Caco-2 (cell line): ENCODE results near the gene THSD7A. TPM values are rescaled to one million over a fixed set of nuclear protein-coding genes. Genes with fewer than 3 reads are reported as not detected.

Experiments used
- BruUV-seq: library from RNA; stranded (reverse); fragments of 400-500 nt; replicated peaks from 2 replicates; lab custom pipeline; 2021; lab: Mats Ljungman, UMichigan
- CTCF ChIA-PET: fragments of 300-600 bp; sonication (Branson Sonifier 250); formaldehyde crosslinking; loops from one replicate; lab custom pipeline; 2022; ENCODE audit warnings: antibody characterized with exemption; lab: Charles Lee
- POLR2A ChIA-PET: fragments of 300-600 bp; sonication (Branson Sonifier 250); formaldehyde crosslinking; loops from one replicate; lab custom pipeline; 2022; ENCODE audit warnings: antibody characterized with exemption; lab: Charles Lee
- DNase-seq, 2 experiments: peaks; one replicate each; pipeline versions ENCODE4 v3.0.0 to v3.0.0-alpha.2; 2020 to 2022
- H3K27me3 ChIP-seq: replicated peaks from 2 replicates; pipeline ENCODE4 v1.6.0; 2011; ENCODE audit warnings: low read length; ENCODE audit not compliant: control insufficient read depth, insufficient read depth
- H3K36me3 ChIP-seq: 2 replicates; pipeline ENCODE4 v1.5.1; 2011; ENCODE audit warnings: low read length; ENCODE audit not compliant: control insufficient read depth, insufficient read depth
- H3K4me1 ChIP-seq: fragments of 250-450 bp; sonication (Bioruptor Pico); 2 replicates; pipeline ENCODE4 v1.5.1; 2020; ENCODE audit warnings: mild to moderate bottlenecking
- H3K4me3 ChIP-seq: 2 replicates; pipeline ENCODE4 v1.5.1; 2011; ENCODE audit warnings: low read depth, mild to moderate bottlenecking, control low read depth, low read length
- H3K9me3 ChIP-seq: fragments of 250-450 bp; sonication (Bioruptor Pico); 2 replicates; pipeline ENCODE4 v1.5.1; 2020; ENCODE audit warnings: mild to moderate bottlenecking, moderate library complexity
- H3K27ac Mint-ChIP-seq: one replicate; pipeline ENCODE4 v1.8.0; 2022; ENCODE audit warnings: mixed read lengths; ENCODE audit not compliant: unreplicated experiment
- H3K27me3 Mint-ChIP-seq: one replicate; pipeline ENCODE4 v1.8.0; 2022; ENCODE audit warnings: mixed read lengths; ENCODE audit not compliant: insufficient read depth, unreplicated experiment
- H3K36me3 Mint-ChIP-seq: one replicate; pipeline ENCODE4 v1.8.0; 2022; ENCODE audit warnings: mild to moderate bottlenecking, mixed read lengths; ENCODE audit not compliant: insufficient read depth, unreplicated experiment
- H3K4me1 Mint-ChIP-seq: one replicate; pipeline ENCODE4 v1.8.0; 2022; ENCODE audit warnings: low read depth, mixed read lengths; ENCODE audit not compliant: unreplicated experiment
- H3K4me3 Mint-ChIP-seq: one replicate; pipeline ENCODE4 v1.8.0; 2022; ENCODE audit warnings: mild to moderate bottlenecking, moderate library complexity, mixed read lengths; ENCODE audit not compliant: unreplicated experiment
- H3K9me3 Mint-ChIP-seq: one replicate; pipeline ENCODE4 v1.8.0; 2022; ENCODE audit warnings: mixed read lengths; ENCODE audit not compliant: unreplicated experiment
- CTCF ChIP-seq, 2 experiments: fragments of 200-600 bp in 1 of 2; IDR thresholded peaks; 1 replicate in 1 of 2; 2 replicates in 1 of 2; pipeline versions ENCODE4 v1.5.1 to v1.8.0; 2011 to 2022; ENCODE audit warnings: antibody characterized with exemption in 1 of 2, control low read depth in 1 of 2, inconsistent platforms in 1 of 2, low read depth in 1 of 2, low read length in 1 of 2, mild to moderate bottlenecking in 1 of 2, moderate library complexity in 1 of 2; ENCODE audit not compliant: insufficient read depth in 1 of 2, severe bottlenecking in 1 of 2, unreplicated experiment in 1 of 2
- intact Hi-C: fragments of 100-400 bp; cut with micrococcal nuclease; formaldehyde crosslinking; loops from one replicate; pipeline ENCODE4 v1.10.0; 2022; ENCODE audit not compliant: unreplicated experiment
- total RNA-seq: library from RNA; stranded (reverse); gene quantifications from 2 replicates; pipeline ENCODE4 v1.2.3, GENCODE V29; 2022

Gene THSD7A
- total RNA-seq, 1 experiment from 2014 or later, result 0.05 TPM

GRCh38 chr7:11355399-11356005 is 476.5 kb downstream of the THSD7A start:
- Mint-ChIP-seq H3K27me3 (peaks cover 20% of the 10 kb centered on the region), H3K27ac (no peak overlapping the region), H3K4me1 (no peaks in the 10 kb centered on the region), H3K4me3 (no peak overlapping the region), H3K36me3 (no peaks in the 10 kb centered on the region), H3K9me3 (no peaks in the 10 kb centered on the region)
- ChIA-PET CTCF (interaction anchor here (0.5 kb wide), 1 partner anchor 1028 kb away, joined by 4 read pairs; no protein-coding TSS in a partner anchor), POLR2A (no interaction called here)
- Histone ChIP-seq H3K9me3 (no peaks in the 10 kb centered on the region), H3K36me3 (no peaks in the 10 kb centered on the region), H3K27me3 (no peaks in the 10 kb centered on the region), H3K4me1 (no peaks in the 10 kb centered on the region), H3K4me3 (no peak overlapping the region)
- intact Hi-C loops, result no loop called here
- no peak for DNase-seq
- no peak for TF ChIP-seq CTCF (IDR thresholded peaks at IDR 0.05; ENCODE audit: insufficient read depth in 1 of 2, low read depth in 1 of 2, low read length in 1 of 2, severe bottlenecking in 1 of 2, unreplicated experiment in 1 of 2)
- no TSS peak for BruUV-seq

GRCh38 chr7:11346302-11346701 is 485.7 kb downstream of the THSD7A start:
- no peaks in the 10 kb centered on the region for H3K36me3 Mint-ChIP-seq
- peaks cover 7% of the 10 kb centered on the region for H3K4me1 Mint-ChIP-seq
- intact Hi-C loops, result loop anchor here (10.0 kb wide), 2 partner anchors 292 to 932 kb away; no protein-coding TSS in a partner anchor
- Histone ChIP-seq H3K27me3 (no peaks in the 10 kb centered on the region), H3K36me3 (no peaks in the 10 kb centered on the region), H3K9me3 (no peaks in the 10 kb centered on the region), H3K4me1 (no peaks in the 10 kb centered on the region), H3K4me3 (no peak overlapping the region)
- ChIA-PET CTCF (no interaction called here), POLR2A (no interaction called here)
- H3K27ac Mint-ChIP-seq, result no peak overlapping the region
- TF ChIP-seq CTCF (IDR thresholded peaks at IDR 0.05; ENCODE audit: insufficient read depth in 1 of 2, low read depth in 1 of 2, low read length in 1 of 2, severe bottlenecking in 1 of 2, unreplicated experiment in 1 of 2), result no peak
- no peak for DNase-seq
- H3K9me3 Mint-ChIP-seq, result no peaks in the 10 kb centered on the region
- peaks cover 7% of the 10 kb centered on the region for H3K27me3 Mint-ChIP-seq
- H3K4me3 Mint-ChIP-seq, result no peak overlapping the region
- BruUV-seq, result no TSS peak

- Histone ChIP-seq H3K36me3 (no peaks in the 10 kb centered on the region), H3K4me3 (no peak overlapping the region), H3K4me1 (no peaks in the 10 kb centered on the region), H3K27me3 (no peaks in the 10 kb centered on the region), H3K9me3 (no peaks in the 10 kb centered on the region)
- no peak for DNase-seq
- peaks cover 2% of the 10 kb centered on the region for H3K27me3 Mint-ChIP-seq
- intact Hi-C loops, result loop anchor here (10.0 kb wide), 2 partner anchors 291 to 931 kb away; no protein-coding TSS in a partner anchor
- POLR2A ChIA-PET, result no interaction called here
- H3K27ac Mint-ChIP-seq, result no peak overlapping the region
- CTCF ChIA-PET, result no interaction called here
- no peak overlapping the region for H3K4me3 Mint-ChIP-seq
- no peaks in the 10 kb centered on the region for H3K9me3 Mint-ChIP-seq
- H3K36me3 Mint-ChIP-seq, result no peaks in the 10 kb centered on the region
- BruUV-seq, result no TSS peak
- TF ChIP-seq CTCF (IDR thresholded peaks at IDR 0.05; ENCODE audit: insufficient read depth in 1 of 2, low read depth in 1 of 2, low read length in 1 of 2, severe bottlenecking in 1 of 2, unreplicated experiment in 1 of 2), result no peak
- H3K4me1 Mint-ChIP-seq, result peaks cover 7% of the 10 kb centered on the region
Observed at GRCh38 chr7:11345621-11346020, 486.4 kb downstream of the THSD7A start.
